Heart left ventricle (tissue), 13 donors: ENCODE measurements around the gene SSBP3.

Experiments
- POLR2A ChIP-seq, 2 donors: fragments of 450-650 bp; IDR thresholded peaks; one replicate each; pipeline ENCODE4 v1.6.1; 2017; ENCODE audit warnings: antibody characterized with exemption in 2 of 2, mild to moderate bottlenecking in 2 of 2, moderate library complexity in 2 of 2
- TF ChIP-seq, protein P1 (sequence below), 12 donors: fragments of 200-600 bp; sonication (generic) in 4 of 12; IDR thresholded peaks; one replicate each; pipeline versions ENCODE4 v1.5.0 to v1.8.0; 2018 to 2022; ENCODE audit warnings: antibody characterized with exemption in 12 of 12, mild to moderate bottlenecking in 5 of 12
- donor health status: ischemic (EF 13 %, LVEDD 7.1; RV severe dilation, severe dysfunction).
- donor health status: DM: no; HTN: yes; CAD: no.
- donor health status: DM: no; HTN: no; CAD: no.
- donor health status: ischemic (EF 25% LVEDD 6.9; RV normal size, moderate dysfunction).
- donor health status: ischemic (EF 25% LVEDD 5.7; RV mildly dilated, moderate dysfunction).
- donor health status: ischemic (EF 35%, LVEDD 5.7; RV mildly dilated, moderate dysfunction).
- donor health status: nonischemic (EF 11% LVEDD 7.7; RV severe dilation, severe dysfunction).
- donor health status: DM: yes; HTN: yes; CAD: no.
- donor health status: PGD.
- donor health status: ischemic (EF 29% LVEDD 5.4; RV normal size, mild dysfunction).
- donor health status: nonischemic (EF 23%, LVEDD 6.1; RV moderate dilation, normal function).

DNA sequence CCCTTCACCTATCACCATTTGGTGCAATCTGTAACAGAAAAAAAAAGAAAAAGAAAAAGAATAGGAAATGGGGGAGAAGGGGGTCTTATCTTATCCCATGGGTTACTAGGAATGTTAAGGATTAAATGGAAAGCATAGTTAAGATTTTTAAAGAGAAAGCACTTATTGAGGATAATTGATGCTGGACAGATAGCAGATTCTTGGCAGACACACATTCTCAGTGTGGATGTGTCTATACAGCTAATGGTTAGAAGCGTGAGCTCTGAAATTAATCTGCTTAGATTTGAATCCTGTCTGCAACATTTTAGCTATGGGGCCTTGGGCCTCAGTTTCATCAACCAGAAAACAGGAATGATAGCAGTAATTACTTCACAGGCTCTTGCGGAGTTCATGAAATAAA, 67.1 kb downstream of the SSBP3 start:
- TF ChIP-seq, protein P1, sequence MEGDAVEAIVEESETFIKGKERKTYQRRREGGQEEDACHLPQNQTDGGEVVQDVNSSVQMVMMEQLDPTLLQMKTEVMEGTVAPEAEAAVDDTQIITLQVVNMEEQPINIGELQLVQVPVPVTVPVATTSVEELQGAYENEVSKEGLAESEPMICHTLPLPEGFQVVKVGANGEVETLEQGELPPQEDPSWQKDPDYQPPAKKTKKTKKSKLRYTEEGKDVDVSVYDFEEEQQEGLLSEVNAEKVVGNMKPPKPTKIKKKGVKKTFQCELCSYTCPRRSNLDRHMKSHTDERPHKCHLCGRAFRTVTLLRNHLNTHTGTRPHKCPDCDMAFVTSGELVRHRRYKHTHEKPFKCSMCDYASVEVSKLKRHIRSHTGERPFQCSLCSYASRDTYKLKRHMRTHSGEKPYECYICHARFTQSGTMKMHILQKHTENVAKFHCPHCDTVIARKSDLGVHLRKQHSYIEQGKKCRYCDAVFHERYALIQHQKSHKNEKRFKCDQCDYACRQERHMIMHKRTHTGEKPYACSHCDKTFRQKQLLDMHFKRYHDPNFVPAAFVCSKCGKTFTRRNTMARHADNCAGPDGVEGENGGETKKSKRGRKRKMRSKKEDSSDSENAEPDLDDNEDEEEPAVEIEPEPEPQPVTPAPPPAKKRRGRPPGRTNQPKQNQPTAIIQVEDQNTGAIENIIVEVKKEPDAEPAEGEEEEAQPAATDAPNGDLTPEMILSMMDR (IDR thresholded peaks at IDR 0.05), result no peak
- TF ChIP-seq POLR2A (IDR thresholded peaks at IDR 0.05), result no peak
